GM18519 (cell line): ENCODE measurements around the gene LGR6.
"Not testable (repeated sequence)": the region's sequence is repeated elsewhere in the genome, so short reads cannot be mapped to it uniquely, and the experiment has no call there.

Experiments
- ATAC-seq: cut with Tn5 transposase; IDR thresholded peaks from one replicate; pipeline ENCODE4 v1.9.1; 2021; ENCODE audit warnings: mild to moderate bottlenecking, moderate library complexity; ENCODE audit not compliant: unreplicated experiment, low FRiP score

The LGR6 gene, protein sequence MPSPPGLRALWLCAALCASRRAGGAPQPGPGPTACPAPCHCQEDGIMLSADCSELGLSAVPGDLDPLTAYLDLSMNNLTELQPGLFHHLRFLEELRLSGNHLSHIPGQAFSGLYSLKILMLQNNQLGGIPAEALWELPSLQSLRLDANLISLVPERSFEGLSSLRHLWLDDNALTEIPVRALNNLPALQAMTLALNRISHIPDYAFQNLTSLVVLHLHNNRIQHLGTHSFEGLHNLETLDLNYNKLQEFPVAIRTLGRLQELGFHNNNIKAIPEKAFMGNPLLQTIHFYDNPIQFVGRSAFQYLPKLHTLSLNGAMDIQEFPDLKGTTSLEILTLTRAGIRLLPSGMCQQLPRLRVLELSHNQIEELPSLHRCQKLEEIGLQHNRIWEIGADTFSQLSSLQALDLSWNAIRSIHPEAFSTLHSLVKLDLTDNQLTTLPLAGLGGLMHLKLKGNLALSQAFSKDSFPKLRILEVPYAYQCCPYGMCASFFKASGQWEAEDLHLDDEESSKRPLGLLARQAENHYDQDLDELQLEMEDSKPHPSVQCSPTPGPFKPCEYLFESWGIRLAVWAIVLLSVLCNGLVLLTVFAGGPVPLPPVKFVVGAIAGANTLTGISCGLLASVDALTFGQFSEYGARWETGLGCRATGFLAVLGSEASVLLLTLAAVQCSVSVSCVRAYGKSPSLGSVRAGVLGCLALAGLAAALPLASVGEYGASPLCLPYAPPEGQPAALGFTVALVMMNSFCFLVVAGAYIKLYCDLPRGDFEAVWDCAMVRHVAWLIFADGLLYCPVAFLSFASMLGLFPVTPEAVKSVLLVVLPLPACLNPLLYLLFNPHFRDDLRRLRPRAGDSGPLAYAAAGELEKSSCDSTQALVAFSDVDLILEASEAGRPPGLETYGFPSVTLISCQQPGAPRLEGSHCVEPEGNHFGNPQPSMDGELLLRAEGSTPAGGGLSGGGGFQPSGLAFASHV

DNA sequence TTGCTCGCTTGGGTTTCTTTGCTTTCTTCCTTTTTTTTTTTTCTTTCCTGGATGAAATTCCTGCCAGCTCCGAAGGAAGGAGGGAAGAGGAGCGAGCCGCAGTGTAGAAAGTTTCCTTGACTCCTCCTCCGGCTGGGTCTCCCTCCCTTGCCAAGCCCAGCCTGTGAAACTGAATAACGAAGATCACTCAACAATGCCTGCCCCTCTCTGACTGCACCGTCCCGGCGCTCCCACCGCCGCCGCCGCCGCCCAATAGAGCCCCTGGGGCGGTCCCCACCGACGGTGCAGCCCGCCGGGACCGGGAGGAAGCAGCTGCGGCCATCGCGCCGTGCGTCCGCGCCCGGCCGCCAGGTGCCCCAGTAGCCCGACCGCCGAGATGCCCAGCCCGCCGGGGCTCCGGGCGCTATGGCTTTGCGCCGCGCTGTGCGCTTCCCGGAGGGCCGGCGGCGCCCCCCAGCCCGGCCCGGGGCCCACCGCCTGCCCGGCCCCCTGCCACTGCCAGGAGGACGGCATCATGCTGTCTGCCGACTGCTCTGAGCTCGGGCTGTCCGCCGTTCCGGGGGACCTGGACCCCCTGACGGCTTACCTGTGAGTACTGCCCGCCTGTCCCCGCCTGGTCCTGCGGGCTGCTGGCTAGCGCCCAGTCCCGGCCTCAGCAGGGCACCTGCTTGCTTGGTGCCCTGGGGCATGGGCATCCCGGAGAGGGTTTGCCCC lies at the start of gene LGR6:
Gene LGR6, plus strand, starts transcription at position 186 of the 714 bp plus-strand sequence. Its CDS starts 191 bp downstream, at position 377.
- ATAC-seq: no peak

DNA sequence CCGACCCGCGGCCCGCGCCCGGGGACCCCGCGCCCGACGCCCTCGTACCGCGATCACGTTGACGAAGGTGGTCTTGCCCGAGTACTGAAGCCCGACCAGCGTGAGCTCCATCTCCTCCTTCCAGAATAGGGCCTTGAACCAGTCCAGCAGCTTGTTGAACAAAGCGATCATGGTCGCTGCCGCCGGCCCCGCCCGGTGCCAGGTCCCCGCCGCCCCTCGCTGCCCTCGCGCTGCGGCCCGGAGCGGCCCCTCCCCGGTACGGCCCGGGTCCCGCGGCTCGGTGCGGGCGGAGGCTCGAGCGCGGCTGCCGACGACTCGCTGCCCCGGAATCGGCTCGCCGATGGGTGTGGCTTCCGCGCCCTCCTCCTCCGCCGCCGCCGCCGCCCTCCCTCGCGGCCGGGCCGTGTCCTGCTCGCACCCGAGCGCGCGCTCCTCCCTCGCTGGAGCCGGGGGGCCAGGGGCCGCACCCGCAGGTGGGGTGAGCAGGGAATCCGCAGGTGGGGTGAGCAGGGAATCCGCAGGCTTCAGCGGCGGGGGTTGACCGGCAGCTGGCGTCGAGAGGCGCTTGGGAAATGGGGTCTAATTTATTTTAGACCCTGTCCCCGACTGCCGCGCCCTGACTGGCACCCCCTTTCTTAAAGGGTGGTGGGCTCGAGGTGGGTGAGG lies 49.1 kb upstream of the LGR6 start, which contains the start of gene ARL8A:
Gene ARL8A, minus strand, starts transcription at position 336 of the 666 bp plus-strand sequence. Its CDS starts 165 bp downstream, at position 171.
- no peak for ATAC-seq

DNA sequence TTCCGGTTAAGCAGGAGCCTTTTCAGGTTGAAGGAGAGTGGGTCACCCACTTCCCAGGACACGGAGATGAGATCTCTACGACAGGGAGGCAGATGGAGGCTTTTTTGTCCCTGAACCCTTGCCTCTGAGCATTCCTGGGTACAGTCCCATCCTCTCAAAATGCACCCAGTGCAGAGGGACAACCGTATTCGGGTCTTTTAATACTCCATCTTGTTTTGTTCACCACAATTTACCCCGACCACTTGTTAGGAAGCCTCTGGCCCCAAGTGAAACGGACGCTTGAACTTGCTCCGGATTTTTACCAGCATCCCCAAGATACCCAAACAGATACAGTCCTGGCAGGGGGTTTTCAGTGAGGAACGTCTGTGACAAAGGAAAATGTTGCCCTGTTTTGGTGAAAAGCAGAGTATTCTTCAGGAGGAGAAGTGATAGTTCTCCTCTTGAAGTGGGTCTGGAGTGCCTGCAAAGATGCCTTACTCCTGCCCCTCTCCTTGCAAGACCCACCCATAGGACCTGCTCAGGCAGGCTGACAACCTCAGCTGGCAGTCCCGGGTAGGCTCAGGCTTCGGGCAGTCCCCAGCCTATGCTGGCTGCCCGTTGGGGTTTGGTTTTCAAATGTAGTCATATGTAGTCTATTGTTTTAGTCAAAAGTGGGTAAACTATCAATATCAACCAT lies 48.4 kb upstream of the LGR6 start:
- no peak for ATAC-seq

DNA sequence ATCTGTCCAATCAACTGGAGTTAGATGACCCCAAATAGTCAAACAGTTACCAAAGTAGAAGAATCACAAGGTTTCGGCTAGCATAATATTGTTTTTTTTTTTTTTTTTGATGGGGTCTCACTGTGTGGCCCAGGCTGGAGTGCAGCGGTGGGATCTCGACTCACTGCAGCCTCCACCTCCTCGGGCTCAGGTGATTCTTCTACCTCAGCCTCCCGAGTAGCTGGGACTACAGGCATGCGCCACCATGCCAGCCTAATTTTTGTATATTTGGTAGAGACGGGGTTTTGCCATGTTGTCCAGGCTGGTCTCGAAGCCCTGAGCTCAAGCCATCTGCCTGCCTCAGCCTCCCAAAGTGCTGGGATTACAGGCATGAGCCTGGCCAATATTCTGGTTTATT lies 47.9 kb upstream of the LGR6 start:
- not testable (repeated sequence) for ATAC-seq

DNA sequence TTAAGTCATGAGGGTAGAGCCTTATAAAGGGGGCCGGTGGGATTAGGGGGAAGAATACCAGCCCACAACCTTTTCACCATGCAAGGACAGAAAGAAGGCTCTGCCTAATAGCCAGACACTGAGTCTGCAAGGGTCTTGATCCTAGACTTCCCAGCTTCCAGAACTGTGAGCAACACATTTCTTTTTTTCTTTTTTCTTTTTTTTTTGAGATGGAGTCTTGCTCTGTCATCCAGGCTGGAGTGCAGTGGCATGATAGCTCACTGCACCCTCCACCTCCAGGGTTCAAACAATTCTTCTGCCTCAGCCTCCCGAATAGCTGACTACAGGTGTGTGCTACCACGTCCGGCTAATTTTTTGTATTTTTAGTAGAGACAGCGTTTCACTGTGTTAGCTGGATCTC lies 47.3 kb upstream of the LGR6 start:
- ATAC-seq: no peak

DNA sequence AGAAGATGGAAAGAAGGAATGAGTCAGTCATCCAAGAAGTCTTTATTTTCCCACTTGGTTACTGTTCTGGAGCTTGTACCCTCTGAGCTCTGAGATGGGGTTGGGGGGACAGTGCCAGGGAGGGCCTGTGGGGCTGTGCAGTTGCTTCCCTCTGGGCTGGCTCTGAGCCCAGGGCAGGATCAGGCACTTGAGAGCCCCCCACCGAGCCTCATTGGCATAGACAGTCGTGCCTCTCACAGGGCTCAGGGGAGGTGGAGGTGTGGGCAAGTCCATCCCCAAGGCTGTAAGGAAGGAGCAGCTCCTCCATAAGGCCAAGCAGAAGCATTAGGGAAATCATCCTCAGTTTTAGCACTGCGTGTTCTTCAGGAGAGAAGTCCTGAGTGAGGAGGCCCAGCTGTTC lies 46.6 kb upstream of the LGR6 start:
- ATAC-seq: no peak

DNA sequence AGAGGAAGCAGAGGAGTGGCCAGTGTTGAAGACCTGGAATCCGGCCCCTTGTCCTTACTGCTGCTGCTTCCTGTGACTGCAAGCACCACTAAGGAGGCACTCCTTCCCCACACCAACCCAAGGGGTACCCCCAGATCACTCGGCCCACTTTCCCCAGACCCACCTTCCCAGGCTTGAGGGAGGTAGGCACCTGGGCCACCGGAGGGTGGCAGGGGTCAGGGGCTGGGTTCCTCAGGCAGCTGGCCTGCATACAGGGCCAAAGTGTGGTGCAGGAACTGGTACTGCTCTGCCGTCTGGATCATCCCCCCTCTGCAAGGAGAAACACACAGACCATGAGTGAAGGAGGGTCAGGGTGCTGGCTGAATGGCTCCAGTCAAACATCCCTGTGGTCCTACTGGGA lies 45.2 kb upstream of the LGR6 start:
- no peak for ATAC-seq

DNA sequence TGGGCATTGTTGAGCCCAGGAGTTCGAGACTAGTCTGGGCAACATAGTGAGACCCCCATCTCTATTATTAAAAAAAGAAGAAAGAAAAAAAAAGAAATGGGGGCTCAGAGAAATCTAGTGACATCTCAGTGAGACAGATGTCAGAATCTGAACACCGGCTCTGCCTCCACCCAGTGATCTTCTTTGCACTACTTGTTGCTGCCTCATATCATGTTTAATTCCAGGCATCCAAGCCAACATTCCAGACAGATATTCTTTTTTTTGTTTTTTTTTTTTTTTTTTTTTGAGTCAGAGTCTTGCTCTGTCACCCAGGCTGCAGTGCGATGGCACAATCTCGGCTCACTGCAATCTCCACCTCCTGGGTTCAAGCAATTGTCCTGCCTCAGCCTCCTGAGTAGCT lies 44.0 kb upstream of the LGR6 start:
- ATAC-seq: no peak

DNA sequence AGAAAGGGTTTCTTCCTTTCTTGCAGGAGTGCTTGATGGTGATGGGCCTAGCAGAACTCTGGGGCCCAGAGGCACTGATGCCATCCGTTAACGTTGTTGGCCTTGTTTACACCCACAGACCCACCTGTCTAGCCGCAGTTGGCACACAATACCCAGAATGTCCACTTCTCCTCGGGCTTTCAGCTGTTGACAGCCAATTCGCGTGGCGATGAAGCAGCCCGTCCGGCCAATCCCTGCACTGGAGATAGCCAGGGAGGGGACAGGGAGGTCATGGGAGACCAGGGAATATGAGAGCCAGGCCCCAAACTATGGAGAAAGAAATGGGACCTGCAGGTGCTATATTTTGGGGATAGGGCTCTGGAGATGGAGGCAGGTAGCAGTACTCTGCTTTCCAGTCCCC lies 43.4 kb upstream of the LGR6 start:
- no peak for ATAC-seq

DNA sequence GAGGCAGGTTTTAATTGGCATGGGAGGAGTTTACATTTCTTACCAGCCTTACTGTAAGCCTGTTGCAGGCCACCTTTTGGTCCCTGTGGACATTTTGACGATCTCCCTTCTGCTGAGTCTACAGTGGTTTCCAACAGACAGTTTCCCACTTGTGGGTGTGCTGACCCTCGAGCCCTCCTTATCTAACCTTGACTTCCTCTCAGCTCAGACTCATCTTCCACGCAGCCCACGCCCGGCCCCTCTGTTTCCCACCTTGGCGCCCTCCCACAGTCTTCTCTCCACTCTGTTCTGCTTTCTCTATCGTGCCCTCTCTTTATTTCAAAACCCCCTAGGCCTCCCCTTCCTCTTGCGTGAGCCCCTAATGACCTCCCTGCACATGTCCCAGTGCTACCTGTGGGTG lies 43.0 kb upstream of the LGR6 start:
- ATAC-seq: no peak

DNA sequence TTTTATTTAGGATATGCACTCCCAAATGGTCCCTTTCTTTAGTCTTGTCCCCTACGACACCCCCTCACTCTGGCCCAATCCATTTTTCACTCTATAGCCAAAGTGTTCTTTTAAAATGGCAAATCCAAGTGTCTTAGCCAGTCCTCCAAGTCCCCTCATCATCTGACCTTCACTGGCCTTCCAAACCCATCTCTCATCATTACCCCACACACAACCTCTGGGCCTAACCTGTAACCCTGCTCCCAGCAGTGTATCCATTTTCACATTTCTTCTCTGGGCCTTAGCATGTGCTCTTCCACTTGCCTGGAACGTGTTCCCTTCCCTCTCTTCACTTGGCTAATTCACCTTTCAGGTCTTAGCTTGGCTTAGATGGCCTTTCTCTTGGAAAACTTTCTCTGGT lies 42.6 kb upstream of the LGR6 start:
- ATAC-seq: no peak

DNA sequence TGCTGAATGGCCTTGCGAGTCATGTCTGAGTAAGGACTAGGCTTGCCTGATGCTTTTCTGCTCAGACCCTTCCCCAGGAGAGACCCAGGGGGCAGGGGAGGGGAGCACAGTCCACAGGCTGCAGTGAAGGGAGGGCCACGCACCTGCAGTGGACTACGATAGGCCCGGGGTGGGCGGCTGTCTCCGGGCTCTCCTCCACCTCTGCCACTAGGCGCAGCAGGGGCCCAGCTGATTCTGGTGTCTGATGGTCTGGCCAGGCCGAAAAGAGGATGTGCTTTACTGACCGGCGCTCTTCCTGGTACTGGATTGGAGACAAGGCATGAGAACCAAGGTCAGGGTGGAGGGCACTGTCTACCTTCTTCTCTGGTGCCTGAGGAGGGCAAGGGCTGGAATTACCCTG lies 41.2 kb upstream of the LGR6 start:
- no peak for ATAC-seq

DNA sequence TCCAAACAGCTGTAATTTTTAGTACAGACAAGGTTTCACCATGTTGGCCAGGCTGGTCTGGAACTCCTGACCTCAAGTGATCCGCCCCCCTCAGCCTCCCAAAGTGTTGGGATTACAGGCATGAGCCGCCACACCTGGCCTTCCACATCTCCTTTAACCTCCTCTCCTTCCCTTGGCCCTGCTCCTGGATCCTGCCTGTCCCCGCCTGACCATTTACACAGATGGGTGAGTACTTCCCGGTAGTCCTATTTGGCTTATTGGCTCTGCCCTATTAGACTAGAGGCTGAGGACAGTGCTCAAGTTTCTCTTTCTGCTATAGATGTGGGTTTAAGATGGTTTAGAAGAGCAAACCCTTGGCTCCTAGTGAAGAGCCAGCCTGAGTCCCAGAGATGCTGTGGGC lies 40.3 kb upstream of the LGR6 start:
- no peak for ATAC-seq

DNA sequence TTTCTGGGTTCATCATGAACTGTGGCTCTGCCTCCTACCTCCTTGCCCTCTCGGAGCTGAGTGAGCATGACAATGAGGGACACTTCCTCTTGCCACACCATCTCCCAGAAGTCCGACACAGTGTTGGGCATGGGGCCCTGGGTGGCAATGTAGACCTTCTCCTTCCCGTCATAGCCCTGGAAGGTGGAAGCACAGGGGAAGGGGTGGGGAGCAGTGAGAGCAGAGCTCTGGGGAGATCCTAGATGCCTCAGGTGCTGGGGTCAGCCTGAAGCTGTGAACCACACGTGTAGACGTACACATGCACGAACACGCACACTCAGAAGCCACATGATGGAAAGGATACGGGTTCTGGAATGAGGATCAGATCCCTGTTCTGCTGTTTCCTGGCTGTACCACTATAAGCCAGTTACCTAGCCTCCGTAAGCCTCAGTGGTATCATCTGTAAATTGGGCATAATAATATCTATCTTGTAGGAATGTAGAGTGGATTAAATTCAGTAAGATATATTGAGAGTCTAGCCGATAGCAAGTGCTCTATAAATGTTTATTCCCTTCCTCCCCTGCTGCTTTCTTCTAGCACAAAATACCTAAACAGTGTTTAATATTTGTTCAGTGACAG lies 39.3 kb upstream of the LGR6 start:
- no peak for ATAC-seq

DNA sequence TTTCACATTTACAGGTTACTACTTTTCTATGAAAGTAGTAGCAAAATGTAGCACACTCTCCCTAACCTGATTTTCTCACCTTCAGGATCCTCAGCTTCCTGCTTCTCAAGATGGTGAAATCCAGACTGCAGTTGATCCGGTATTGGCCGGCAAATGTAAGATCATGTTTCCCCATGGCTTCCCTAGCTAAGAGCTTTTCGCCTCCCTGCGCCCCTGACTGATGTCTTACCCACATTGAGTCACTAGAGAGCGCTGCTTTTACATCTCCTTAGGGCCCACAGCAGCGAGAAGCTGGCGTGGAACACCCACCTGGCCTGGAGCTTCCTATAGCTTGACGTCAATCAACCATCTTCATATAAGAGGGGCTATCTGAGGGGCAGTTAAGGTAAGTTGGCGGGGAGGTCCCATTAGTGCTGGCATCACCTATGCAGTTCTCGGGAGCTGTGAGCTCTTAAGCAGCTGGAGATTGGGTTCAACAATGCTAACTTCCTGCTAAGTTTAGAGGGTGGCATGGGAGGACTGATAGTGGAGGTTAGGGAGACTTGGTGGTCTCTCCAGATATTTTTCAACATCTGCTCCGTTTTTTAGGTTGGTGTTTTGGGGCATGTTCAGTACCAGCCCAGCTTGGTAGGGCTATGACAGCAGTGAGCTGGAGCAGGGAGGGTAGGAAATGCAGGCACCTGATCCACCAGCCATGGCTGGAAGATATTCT lies 38.7 kb upstream of the LGR6 start:
- ATAC-seq: no peak

DNA sequence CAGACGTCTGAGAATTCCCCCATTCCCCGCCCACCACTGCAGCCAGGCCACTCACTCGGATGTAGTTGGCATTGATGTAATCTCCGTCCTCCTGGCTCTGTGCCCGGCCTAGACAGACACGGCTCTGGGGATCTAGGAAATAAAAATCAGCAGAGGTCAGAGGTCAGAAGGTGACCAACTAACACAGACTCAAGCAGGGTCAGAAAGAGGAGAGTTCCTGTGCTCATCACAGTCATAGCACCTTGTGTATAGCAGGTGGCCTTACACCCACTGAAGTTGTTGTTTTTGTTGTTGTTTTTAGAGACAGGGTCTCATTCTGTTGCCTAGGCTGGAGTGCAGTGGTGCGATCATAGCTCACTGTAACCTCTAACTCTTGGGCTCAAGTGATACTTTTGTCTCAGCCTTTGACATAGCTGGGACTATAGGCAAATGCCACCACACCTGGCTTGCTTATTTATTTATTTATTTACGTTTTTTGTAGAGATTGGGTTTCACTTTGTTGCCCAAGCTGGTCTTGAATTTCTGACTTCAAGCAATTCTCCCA lies 38.0 kb upstream of the LGR6 start:
- no peak for ATAC-seq

DNA sequence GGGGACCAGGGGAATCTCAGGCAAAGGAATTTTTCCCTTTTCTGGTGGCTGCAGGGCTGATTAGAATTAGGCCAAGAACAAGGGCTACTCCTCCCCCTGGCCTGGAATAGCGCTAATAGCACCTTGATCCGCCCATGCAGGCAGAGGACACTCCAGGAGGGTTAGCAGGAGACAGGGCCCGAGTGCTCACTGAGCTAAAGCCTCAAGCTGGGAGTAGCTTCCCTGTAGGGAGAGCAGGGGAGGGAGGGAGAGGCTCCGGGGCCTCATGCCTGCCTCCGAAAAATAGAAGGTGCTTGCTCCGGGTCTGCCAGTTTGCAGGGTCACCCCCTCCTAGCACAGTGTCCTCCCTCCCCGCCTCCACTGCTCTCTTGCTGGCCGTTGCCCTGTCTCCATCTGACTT lies 37.0 kb upstream of the LGR6 start:
- no peak for ATAC-seq

DNA sequence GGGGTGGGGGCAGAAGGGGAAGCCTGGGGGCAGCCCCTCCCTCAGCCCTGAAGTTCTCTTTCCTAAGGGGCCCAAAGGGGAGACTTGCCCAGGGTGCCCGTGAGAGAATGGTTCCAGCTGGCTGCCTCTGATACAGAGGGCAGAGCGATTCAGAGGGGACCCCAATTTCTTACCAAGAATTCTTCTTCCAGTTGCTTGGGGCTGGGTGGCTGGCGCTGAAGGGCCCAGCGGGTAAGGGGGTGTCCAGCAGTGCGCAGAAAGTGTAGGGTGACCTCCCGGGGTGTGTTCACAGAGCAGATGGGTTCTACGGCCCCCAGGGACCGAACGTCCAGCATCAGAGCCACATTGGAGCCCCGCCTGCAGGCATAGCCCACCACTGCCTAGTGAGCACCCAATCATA lies 35.7 kb upstream of the LGR6 start:
- ATAC-seq: no peak
